ENCODE results near the gene METTL2B. TPM values are rescaled to one million over a fixed set of nuclear protein-coding genes. Genes with fewer than 3 reads are reported as not detected.

METTL2B gene
- total and polyA plus RNA-seq, 2 donors (not counting 3 experiments of a cell fraction or from before 2014, with no cell fraction given), result 15.9 to 30.0 TPM

DNA sequence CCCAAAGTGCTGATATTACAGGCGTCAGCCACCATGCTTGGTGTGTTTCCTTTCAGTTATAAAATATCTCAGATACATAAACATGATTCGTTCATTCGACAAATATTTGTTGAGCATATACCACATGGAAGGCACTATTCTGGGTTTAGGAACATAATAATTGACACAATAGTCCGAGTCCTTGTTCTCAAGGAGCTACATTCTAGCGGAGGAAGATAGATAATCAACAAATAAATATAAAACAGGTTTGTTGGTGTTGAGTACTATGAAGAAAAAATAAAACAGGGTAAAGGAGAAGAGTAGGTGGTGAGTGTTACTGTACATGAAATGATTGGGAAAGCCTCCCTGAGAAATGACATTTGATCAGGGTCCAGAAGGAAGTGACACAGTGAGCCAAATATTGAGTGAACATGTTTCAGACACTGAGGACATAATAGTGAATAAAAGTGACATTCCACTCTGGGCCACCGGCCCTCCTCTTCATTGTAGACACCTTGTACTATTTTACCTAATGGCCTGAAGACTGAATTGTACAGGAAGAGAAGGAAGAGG, 27.7 kb upstream of the METTL2B start:
- no peak for TF ChIP-seq POLR2A (IDR thresholded peaks at IDR 0.05; ENCODE audit: low read depth, low read length)
- TF ChIP-seq JUN (IDR thresholded peaks at IDR 0.05; ENCODE audit: borderline replicate concordance, insufficient read depth, insufficient read length, low read depth), result no peak
- no peak for TF ChIP-seq POLR2AphosphoS5 (IDR thresholded peaks at IDR 0.05; ENCODE audit: insufficient read depth, low read depth, low read length)
- no peak for TF ChIP-seq MAX (IDR thresholded peaks at IDR 0.05; ENCODE audit: insufficient read depth, insufficient read length)
- TF ChIP-seq MYC (IDR thresholded peaks at IDR 0.05; ENCODE audit: low read depth, low read length), result no peak
- no peak for TF ChIP-seq EZH2 (IDR thresholded peaks at IDR 0.05; ENCODE audit: borderline replicate concordance, low read depth, low read length, severe bottlenecking)
- TF ChIP-seq FOS (IDR thresholded peaks at IDR 0.05; ENCODE audit: borderline replicate concordance, insufficient read depth, low read length), result no peak
- TF ChIP-seq CTCF (IDR thresholded peaks at IDR 0.05; ENCODE audit: extremely low read depth in 1 of 2, insufficient read depth in 1 of 2, low read depth in 1 of 2, low read length in 2 of 2), result no peak
- no peak for TF ChIP-seq GATA2 (IDR thresholded peaks at IDR 0.05; ENCODE audit: insufficient read depth, insufficient read length, low read depth, low read length)
- H3K9me3 ChIP-seq (replicated peaks; ENCODE audit: control insufficient read depth, insufficient read depth, low read length), result no peaks in the 10 kb centered on the region
- H3K9me1 ChIP-seq (replicated peaks; ENCODE audit: control insufficient read depth, extremely low read depth, insufficient read depth, low read length), result no peaks in the 10 kb centered on the region
- dilution Hi-C loops (cut with MboI; ENCODE audit: extremely low pct_ligation_motif_present, low sequenced_read_pairs) (no loop called here), intact Hi-C loops (cut with micrococcal nuclease) (no loop called here)
- ChIA-PET CTCF (interaction anchor here (1.0 to 3.0 kb wide), 3 partner anchors 11 to 22 kb away, joined by 3 to 13 read pairs (median 6); no protein-coding TSS in a partner anchor), POLR2A (no interaction called here)
- DNase-seq (ENCODE audit: low read depth, low spot score), result no peak
- peaks cover 5 to 11% of the 10 kb centered on the region in 2 experiments for H3K27me3 ChIP-seq (ENCODE audit: control insufficient read depth in 2 of 2, insufficient read depth in 2 of 2, low read length in 2 of 2)
- BruUV-seq (replicated peaks), result no TSS peak
- no peak overlapping the region for H2AFZ ChIP-seq (ENCODE audit: low read depth, low read length)
- no peak overlapping the region for H3K4me3 ChIP-seq (replicated peaks in 1 of 3; ENCODE audit: insufficient read depth in 1 of 3, low read depth in 1 of 3, low read length in 3 of 3)
- H3K79me2 ChIP-seq (ENCODE audit: control insufficient read depth, insufficient read depth, low read length), result no peaks in the 10 kb centered on the region
- H3K4me2 ChIP-seq (ENCODE audit: insufficient read depth, low read length), result no peak overlapping the region
- H3K4me1 ChIP-seq (ENCODE audit: control insufficient read depth, extremely low read depth, insufficient read depth, low read length), result peaks cover 3% of the 10 kb centered on the region
- no peak overlapping the region for H3K27ac ChIP-seq (ENCODE audit: insufficient read depth, low read depth, low read length)
- no peaks in the 10 kb centered on the region for H4K20me1 ChIP-seq (replicated peaks; ENCODE audit: control insufficient read depth, extremely low read depth, insufficient read depth, low read length)
- H3K9ac ChIP-seq (replicated peaks; ENCODE audit: extremely low read depth, insufficient read depth, low read length), result no peak overlapping the region
- FAIRE-seq, result no peak
- no peaks in the 10 kb centered on the region for H3K36me3 ChIP-seq (ENCODE audit: control insufficient read depth in 2 of 2, extremely low read depth in 1 of 2, insufficient read depth in 2 of 2, low read length in 2 of 2)
